HG03060 (cell line): Measurements from ENCODE around the gene PSMA8.
"Not testable (repeated sequence)": the region's sequence is repeated elsewhere in the genome, so short reads cannot be mapped to it uniquely, and the experiment has no call there.

ENCODE experiments used
- ATAC-seq: cut with Tn5 transposase; IDR thresholded peaks from one replicate; pipeline ENCODE4 v1.9.1; 2021; ENCODE audit warnings: low read depth, moderate number of reproducible peaks; ENCODE audit not compliant: unreplicated experiment

Gene PSMA8

GRCh38 chr18:26167592-26167991 lies 33.9 kb downstream of the PSMA8 start:
- ATAC-seq = peak; percentile 95

GRCh38 chr18:26175481-26175880 lies 41.8 kb downstream of the PSMA8 start:
- ATAC-seq = no peak

- ATAC-seq = no peak
Observed at GRCh38 chr18:26176134-26176533, 42.5 kb downstream of the PSMA8 start.

- peak; percentile 57 for ATAC-seq
Observed at GRCh38 chr18:26181343-26181826, 47.7 kb downstream of the PSMA8 start.

GRCh38 chr18:26183395-26184112 lies 49.9 kb downstream of the PSMA8 start:
- no peak for ATAC-seq

GRCh38 chr18:26185267-26185666 lies 51.6 kb downstream of the PSMA8 start:
- no peak for ATAC-seq

- peak; percentile 78 for ATAC-seq
Observed at GRCh38 chr18:26190506-26190905, 56.8 kb downstream of the PSMA8 start.

GRCh38 chr18:26192233-26192632 lies 58.6 kb downstream of the PSMA8 start:
- ATAC-seq = no peak

- no peak for ATAC-seq
Observed at GRCh38 chr18:26196605-26197004, 62.9 kb downstream of the PSMA8 start.

GRCh38 chr18:26202001-26202400 lies 68.3 kb downstream of the PSMA8 start:
- not testable (repeated sequence) for ATAC-seq

- no peak for ATAC-seq
Observed at GRCh38 chr18:26205318-26205717, 71.6 kb downstream of the PSMA8 start.

- ATAC-seq = no peak
Observed at GRCh38 chr18:26206488-26206887, 72.8 kb downstream of the PSMA8 start.

GRCh38 chr18:26207937-26208336 lies 74.3 kb downstream of the PSMA8 start:
- ATAC-seq = no peak

- no peak for ATAC-seq
Observed at GRCh38 chr18:26208977-26209376, 75.3 kb downstream of the PSMA8 start.

GRCh38 chr18:26210147-26210546 lies 76.5 kb downstream of the PSMA8 start:
- ATAC-seq = no peak

- peak; percentile 80 for ATAC-seq
Observed at GRCh38 chr18:26215247-26215970, 81.7 kb downstream of the PSMA8 start.

GRCh38 chr18:26225022-26225693 lies 91.5 kb downstream of the PSMA8 start:
- ATAC-seq = no peak

- no peak for ATAC-seq
Observed at GRCh38 chr18:26225915-26226228, 92.2 kb downstream of the PSMA8 start.

- peak; percentile 52 for ATAC-seq
Observed at GRCh38 chr18:26226229-26227050, 92.8 kb downstream of the PSMA8 start, which contains the start of gene TAF4B. TAF4B (plus strand) TSS chr18:26226445; CDS start chr18:26226934, 489 bp downstream.

- no peak for ATAC-seq
Observed at GRCh38 chr18:26227051-26227670, 93.5 kb downstream of the PSMA8 start.
